HFFc6 (cell line): ENCODE measurements around the gene FAM20C. TPM values are rescaled to one million over a fixed set of nuclear protein-coding genes. Genes with fewer than 3 reads are reported as not detected.

ENCODE experiments used
- DNase-seq: peaks from one replicate; pipeline ENCODE4 v3.0.0-alpha.2; 2018
- H3K27ac Mint-ChIP-seq: 2 replicates; pipeline ENCODE4 v1.8.0; 2020; ENCODE audit warnings: mild to moderate bottlenecking, mixed read lengths
- H3K27me3 Mint-ChIP-seq: 2 replicates; pipeline ENCODE4 v1.8.0; 2021; ENCODE audit warnings: mild to moderate bottlenecking, moderate library complexity, mixed read lengths; ENCODE audit not compliant: insufficient read depth
- H3K36me3 Mint-ChIP-seq: 2 replicates; pipeline ENCODE4 v1.8.0; 2021; ENCODE audit warnings: low read depth, mixed read lengths
- H3K4me1 Mint-ChIP-seq: 2 replicates; pipeline ENCODE4 v1.8.0; 2020; ENCODE audit warnings: low read depth, mixed read lengths
- H3K4me3 Mint-ChIP-seq: 2 replicates; pipeline ENCODE4 v1.8.0; 2020; ENCODE audit warnings: mild to moderate bottlenecking, moderate library complexity, mixed read lengths
- H3K9me3 Mint-ChIP-seq: 2 replicates; pipeline ENCODE4 v1.8.0; 2020; ENCODE audit warnings: mild to moderate bottlenecking, mixed read lengths
- total RNA-seq, 6 experiments: library from RNA; stranded (reverse); fragmentation: NEBNext Ultra II Directional; extraction: Animal tissue kit (Norgen Biotek cat#: 25700); gene quantifications; 2 replicates in 1 of 6; 3 replicates in 5 of 6; pipeline ENCODE4 v1.2.3, GENCODE V29; 2021
- TF ChIP-seq, protein P1 (sequence below): fragments of 200-600 bp; sonication (generic); IDR thresholded peaks from 2 replicates; pipeline ENCODE4 v1.5.0; 2021; ENCODE audit warnings: antibody characterized with exemption, mild to moderate bottlenecking

The FAM20C gene
- total RNA-seq, 6 experiments from 2014 or later = 22.2 to 31.1 (median 23.2) TPM

DNA sequence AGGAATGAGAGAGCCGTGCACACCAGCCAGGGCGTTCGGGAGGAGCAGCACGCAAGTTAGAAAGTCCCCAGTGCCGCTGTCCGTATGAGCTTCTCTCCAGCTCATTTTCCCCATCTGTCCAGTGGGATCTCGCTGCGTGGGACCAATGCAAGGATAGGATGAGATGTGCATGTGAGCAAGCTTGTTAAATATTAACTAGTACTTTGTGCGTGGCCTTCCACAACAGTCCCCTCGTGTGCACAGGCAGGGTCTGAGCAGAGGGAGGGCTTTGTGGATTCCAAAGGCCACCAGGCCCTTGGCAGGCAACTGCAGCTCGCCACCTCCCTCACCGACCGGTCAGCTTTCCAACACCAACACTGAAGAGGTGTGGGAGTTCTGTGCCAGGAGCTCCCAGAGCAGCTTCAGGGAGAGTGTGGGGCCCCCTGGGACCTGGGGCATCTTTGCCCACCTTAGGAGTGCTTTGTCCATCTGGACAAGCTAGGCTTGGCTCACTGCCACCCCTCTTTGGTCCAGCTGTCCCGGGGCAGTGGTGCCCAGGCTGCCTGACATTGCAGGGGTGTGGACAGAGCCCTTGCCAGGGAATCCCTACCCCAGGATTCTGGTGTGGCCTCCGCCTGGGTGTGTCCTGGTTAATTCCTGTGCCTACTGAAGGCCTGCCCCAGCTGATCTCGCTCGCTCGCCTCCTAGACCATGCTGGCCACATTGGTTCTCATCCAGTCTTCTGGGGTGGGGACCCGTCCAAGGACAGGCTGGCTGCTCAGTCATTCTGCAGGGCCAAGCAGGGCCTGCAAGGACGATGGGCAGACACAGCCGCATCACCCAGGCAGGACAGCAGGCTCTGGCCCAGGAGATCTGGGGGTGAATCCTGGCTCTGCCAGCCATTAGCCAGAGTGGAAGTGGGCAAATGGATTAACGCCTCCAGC is 5.3 kb downstream of the FAM20C start:
- DNase-seq = no peak
- no peak overlapping the region for H3K27ac Mint-ChIP-seq

DNA sequence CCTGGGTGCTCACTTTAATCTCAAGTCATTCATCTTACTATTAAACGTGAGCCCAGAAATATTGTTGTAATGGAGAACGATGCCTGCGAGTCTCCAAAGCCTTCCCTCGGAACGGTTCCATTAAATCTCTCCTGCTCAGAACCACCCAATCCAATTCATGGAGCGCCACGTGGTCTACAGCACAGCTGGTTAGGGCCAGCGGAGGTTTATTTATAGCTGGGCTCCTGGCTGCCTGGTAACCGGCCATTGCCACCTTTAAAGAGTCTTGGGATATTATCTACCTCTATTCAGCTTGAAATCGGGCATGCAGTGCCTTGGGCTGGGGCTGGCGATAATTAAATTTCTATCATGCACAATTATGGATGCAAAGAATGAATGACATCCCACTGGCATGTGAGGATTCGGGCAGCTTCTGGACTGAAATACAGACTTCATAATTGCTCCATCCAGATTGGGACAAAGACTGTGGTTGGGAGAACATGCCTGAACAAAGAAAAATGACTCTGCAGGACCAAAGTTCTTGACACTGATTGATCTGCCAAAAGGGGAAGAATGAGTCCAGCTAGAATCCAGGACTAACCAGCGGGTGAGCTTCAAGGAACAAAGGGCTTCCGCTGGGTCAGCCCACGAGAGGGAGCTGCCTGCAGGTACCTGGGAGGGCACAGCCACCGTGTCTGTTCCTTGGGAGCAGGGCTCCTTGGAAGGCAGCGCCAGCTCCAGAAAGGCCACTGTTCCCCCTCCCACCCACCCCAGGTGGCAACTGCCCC is 7.3 kb downstream of the FAM20C start:
- Mint-ChIP-seq H3K36me3 (peaks cover 34% of the 10 kb centered on the region), H3K4me1 (peaks cover 14% of the 10 kb centered on the region), H3K27ac (no peak overlapping the region), H3K27me3 (peaks cover 3% of the 10 kb centered on the region), H3K4me3 (no peak overlapping the region), H3K9me3 (no peaks in the 10 kb centered on the region; the same call in 1 of the 2 replicates)
- DNase-seq = no peak
- TF ChIP-seq, protein P1, sequence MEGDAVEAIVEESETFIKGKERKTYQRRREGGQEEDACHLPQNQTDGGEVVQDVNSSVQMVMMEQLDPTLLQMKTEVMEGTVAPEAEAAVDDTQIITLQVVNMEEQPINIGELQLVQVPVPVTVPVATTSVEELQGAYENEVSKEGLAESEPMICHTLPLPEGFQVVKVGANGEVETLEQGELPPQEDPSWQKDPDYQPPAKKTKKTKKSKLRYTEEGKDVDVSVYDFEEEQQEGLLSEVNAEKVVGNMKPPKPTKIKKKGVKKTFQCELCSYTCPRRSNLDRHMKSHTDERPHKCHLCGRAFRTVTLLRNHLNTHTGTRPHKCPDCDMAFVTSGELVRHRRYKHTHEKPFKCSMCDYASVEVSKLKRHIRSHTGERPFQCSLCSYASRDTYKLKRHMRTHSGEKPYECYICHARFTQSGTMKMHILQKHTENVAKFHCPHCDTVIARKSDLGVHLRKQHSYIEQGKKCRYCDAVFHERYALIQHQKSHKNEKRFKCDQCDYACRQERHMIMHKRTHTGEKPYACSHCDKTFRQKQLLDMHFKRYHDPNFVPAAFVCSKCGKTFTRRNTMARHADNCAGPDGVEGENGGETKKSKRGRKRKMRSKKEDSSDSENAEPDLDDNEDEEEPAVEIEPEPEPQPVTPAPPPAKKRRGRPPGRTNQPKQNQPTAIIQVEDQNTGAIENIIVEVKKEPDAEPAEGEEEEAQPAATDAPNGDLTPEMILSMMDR = no peak

More for the DNA sequence above, 5.3 kb downstream of the FAM20C start:
- Mint-ChIP-seq H3K36me3 (peaks cover 21% of the 10 kb centered on the region), H3K27me3 (no peaks in the 10 kb centered on the region; the same call in none of the 2 replicates), H3K4me1 (peaks cover 25% of the 10 kb centered on the region), H3K9me3 (no peaks in the 10 kb centered on the region), H3K4me3 (no peak overlapping the region)
- TF ChIP-seq, protein P1 = no peak

DNA sequence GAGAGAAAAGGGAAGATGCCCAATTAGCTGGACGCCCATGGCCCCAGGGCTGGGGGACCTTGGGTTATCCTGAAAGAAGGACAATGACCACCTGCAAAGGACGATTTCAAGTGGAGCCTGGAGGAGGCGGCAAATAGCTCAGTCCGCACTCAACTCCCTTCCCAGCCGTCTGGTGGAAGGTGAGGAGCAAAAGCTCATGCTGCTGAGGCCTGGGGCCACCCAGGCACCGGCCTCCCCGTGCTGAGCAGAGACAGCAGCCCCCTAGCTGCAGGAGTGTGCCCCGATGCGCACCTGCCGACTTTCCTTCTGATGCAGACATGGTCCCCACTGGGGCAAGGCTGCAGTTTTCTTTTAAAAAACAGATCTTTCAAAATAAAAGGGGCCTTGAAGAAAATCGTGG is 7.9 kb downstream of the FAM20C start:
- H3K4me3 Mint-ChIP-seq = no peak overlapping the region
- H3K4me1 Mint-ChIP-seq = peaks cover 8% of the 10 kb centered on the region
- peaks cover 36% of the 10 kb centered on the region for H3K36me3 Mint-ChIP-seq
- TF ChIP-seq, protein P1 = no peak
- H3K27ac Mint-ChIP-seq = no peak overlapping the region
- H3K27me3 Mint-ChIP-seq = peaks cover 3% of the 10 kb centered on the region
- H3K9me3 Mint-ChIP-seq = no peaks in the 10 kb centered on the region; the same call in 1 of the 2 replicates
- DNase-seq = no peak

DNA sequence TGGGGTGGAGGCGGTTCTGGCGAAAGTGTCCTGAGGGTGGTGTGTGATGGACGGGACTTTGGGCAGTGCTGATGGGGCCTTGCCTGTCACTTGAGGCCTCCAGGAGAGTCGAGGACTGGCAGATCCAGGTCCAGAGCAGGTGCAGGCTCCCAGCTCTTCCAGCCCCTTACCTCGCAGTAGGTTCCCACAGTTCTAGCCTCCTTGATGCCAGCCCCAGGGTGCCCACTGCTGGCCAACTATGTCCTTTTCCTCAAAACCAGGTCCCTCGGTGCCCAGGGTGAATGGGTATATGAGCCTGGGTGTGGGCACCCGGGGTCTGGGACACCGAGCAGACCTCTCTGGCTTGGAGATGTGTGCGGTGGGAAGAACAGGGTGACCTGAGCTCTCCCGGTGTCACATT is 8.3 kb downstream of the FAM20C start:
- H3K27ac Mint-ChIP-seq = no peak overlapping the region
- H3K4me3 Mint-ChIP-seq = no peak overlapping the region
- TF ChIP-seq, protein P1 = no peak
- no peak for DNase-seq
- peaks cover 3% of the 10 kb centered on the region for H3K27me3 Mint-ChIP-seq
- no peaks in the 10 kb centered on the region; the same call in 1 of the 2 replicates for H3K9me3 Mint-ChIP-seq
- peaks cover 33% of the 10 kb centered on the region for H3K36me3 Mint-ChIP-seq
- H3K4me1 Mint-ChIP-seq = peaks cover 4% of the 10 kb centered on the region; the same call in 1 of the 2 replicates

DNA sequence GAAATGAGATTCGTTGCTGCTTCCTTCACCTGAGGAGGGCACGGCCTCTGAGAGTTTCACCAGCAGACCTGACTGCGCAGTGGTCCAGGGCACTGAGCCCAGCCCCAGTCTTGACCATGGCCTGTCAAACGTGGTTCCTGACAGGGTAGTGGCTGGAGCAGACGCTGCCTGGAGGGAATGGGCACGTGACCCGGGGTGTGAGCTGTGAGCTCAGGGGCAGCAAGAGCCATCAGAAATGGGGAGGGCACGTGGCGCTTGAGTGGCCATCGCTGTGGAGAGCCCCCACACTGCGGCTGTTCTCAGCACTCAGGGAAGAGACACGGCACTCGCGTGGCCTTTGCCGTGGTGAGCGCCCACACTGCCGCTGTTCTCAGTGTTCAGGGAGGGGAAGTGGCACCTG is 12.0 kb downstream of the FAM20C start:
- Mint-ChIP-seq H3K4me3 (no peak overlapping the region), H3K27ac (no peak overlapping the region), H3K4me1 (no peaks in the 10 kb centered on the region), H3K9me3 (peaks cover 5% of the 10 kb centered on the region; the same call in 1 of the 2 replicates), H3K36me3 (peaks cover 22% of the 10 kb centered on the region), H3K27me3 (peaks cover 3% of the 10 kb centered on the region)
- TF ChIP-seq, protein P1 = no peak
- no peak for DNase-seq
